Measurements from ENCODE around the gene GGNBP2.

GGNBP2 gene

DNA sequence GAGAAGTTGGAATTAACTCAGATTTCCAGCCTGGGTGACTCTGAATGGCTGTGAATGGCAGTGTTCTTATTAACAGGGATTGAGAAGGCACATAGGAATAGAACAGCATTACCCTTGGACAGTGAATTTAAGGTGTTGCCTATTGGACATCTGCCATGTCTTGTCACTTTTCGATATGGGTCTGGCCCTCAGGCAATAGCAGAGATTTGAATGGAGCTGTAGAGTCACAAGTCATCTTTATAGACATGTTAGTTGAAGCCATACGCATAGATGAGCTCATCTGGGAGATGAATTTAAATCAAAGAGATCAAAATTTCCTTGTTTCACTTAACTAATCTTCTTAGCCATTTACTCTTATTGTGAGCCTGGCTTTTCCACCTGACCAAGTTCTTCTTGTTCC is 32.1 kb downstream of the GGNBP2 start:
- H2AFZ ChIP-seq (ENCODE audit: low read depth, low read length), result no peak overlapping the region

DNA sequence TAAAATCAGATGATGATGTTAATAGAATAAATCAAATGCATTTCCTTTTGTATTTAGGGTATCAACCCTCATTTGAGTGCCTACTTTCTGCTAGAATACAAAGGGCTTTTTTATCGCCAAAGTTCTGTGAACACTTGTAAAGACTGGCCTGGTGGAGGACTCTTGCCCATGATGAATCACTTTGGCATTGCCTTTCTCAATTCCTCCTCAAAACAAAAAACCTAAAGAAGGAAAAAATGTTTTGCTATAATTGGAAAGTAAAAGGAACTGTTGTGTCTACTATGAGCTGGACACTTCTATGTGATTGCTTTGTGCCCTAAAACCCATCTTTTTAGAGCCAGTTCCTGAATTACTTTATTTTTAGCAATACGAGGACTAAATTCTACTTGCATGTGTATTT is 34.0 kb downstream of the GGNBP2 start:
- Histone ChIP-seq H2AFZ (ENCODE audit: low read depth, low read length) (no peak overlapping the region), H3K4me1 (ENCODE audit: low read length) (no peaks in the 10 kb centered on the region), H3K4me3 (ENCODE audit: low read length) (no peak overlapping the region), H3K36me3 (replicated peaks; ENCODE audit: low read depth, low read length) (peaks cover 27% of the 10 kb centered on the region), H3K27ac (ENCODE audit: low read length) (no peak overlapping the region), H3K9ac (ENCODE audit: low read length) (no peak overlapping the region), H4K20me1 (ENCODE audit: insufficient read depth, low read length) (peaks cover 3% of the 10 kb centered on the region; the same call in 1 of the 2 replicates), H3K9me3 (ENCODE audit: insufficient read depth, low read length) (no peaks in the 10 kb centered on the region), H3K27me3 (ENCODE audit: low read depth, low read length) (no peaks in the 10 kb centered on the region), H3K4me2 (ENCODE audit: low read length) (no peak overlapping the region), H3K79me2 (ENCODE audit: low read length) (peaks cover 16% of the 10 kb centered on the region)
- TF ChIP-seq, protein P1, sequence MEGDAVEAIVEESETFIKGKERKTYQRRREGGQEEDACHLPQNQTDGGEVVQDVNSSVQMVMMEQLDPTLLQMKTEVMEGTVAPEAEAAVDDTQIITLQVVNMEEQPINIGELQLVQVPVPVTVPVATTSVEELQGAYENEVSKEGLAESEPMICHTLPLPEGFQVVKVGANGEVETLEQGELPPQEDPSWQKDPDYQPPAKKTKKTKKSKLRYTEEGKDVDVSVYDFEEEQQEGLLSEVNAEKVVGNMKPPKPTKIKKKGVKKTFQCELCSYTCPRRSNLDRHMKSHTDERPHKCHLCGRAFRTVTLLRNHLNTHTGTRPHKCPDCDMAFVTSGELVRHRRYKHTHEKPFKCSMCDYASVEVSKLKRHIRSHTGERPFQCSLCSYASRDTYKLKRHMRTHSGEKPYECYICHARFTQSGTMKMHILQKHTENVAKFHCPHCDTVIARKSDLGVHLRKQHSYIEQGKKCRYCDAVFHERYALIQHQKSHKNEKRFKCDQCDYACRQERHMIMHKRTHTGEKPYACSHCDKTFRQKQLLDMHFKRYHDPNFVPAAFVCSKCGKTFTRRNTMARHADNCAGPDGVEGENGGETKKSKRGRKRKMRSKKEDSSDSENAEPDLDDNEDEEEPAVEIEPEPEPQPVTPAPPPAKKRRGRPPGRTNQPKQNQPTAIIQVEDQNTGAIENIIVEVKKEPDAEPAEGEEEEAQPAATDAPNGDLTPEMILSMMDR (IDR thresholded peaks at IDR 0.05; ENCODE audit: low read depth, low read length), result no peak
- TF ChIP-seq EZH2phosphoT487 (IDR thresholded peaks at IDR 0.05; ENCODE audit: low read depth), result no peak

More for the DNA sequence above, 32.1 kb downstream of the GGNBP2 start:
- no peak overlapping the region for H3K4me3 ChIP-seq (ENCODE audit: low read length)
- H3K9me3 ChIP-seq (ENCODE audit: insufficient read depth, low read length), result no peaks in the 10 kb centered on the region
- peaks cover 3% of the 10 kb centered on the region; the same call in 1 of the 2 replicates for H4K20me1 ChIP-seq (ENCODE audit: insufficient read depth, low read length)
- no peaks in the 10 kb centered on the region for H3K27me3 ChIP-seq (ENCODE audit: low read depth, low read length)
- H3K79me2 ChIP-seq (ENCODE audit: low read length), result peaks cover 29% of the 10 kb centered on the region
- H3K4me1 ChIP-seq (ENCODE audit: low read length), result no peaks in the 10 kb centered on the region
- H3K36me3 ChIP-seq (replicated peaks; ENCODE audit: low read depth, low read length), result peaks cover 31% of the 10 kb centered on the region
- H3K27ac ChIP-seq (ENCODE audit: low read length), result no peak overlapping the region
- H3K4me2 ChIP-seq (ENCODE audit: low read length), result no peak overlapping the region
- TF ChIP-seq, protein P1 (IDR thresholded peaks at IDR 0.05; ENCODE audit: low read depth, low read length), result no peak
- no peak for TF ChIP-seq EZH2phosphoT487 (IDR thresholded peaks at IDR 0.05; ENCODE audit: low read depth)
- no peak overlapping the region for H3K9ac ChIP-seq (ENCODE audit: low read length)

DNA sequence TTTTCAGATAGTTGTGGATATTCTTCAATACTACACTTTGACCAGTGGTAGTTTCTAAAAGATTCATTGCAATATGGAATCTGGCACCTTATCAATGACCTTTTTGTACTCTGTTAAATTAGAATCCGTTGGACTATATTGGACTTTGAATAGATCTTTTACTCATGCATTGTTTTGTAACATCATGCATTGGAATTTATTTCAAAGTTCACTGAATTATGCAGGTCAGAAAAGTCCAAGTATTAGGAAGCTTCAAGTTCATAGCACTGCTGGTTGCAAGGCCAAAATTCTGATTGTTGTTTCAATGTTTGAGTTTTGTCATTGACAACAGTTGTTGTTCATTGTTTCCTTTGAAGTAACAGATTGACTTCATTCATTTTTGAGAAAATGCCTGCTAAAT is 39.1 kb downstream of the GGNBP2 start:
- H3K9ac ChIP-seq (ENCODE audit: low read length), result no peak overlapping the region
- H3K4me1 ChIP-seq (ENCODE audit: low read length), result no peaks in the 10 kb centered on the region
- H4K20me1 ChIP-seq (ENCODE audit: insufficient read depth, low read length), result no peaks in the 10 kb centered on the region
- H2AFZ ChIP-seq (ENCODE audit: low read depth, low read length), result no peak overlapping the region
- TF ChIP-seq, protein P1 (IDR thresholded peaks at IDR 0.05; ENCODE audit: low read depth, low read length), result no peak
- no peak for TF ChIP-seq EZH2phosphoT487 (IDR thresholded peaks at IDR 0.05; ENCODE audit: low read depth)
- H3K9me3 ChIP-seq (ENCODE audit: insufficient read depth, low read length), result no peaks in the 10 kb centered on the region
- no peak overlapping the region for H3K27ac ChIP-seq (ENCODE audit: low read length)
- no peaks in the 10 kb centered on the region for H3K79me2 ChIP-seq (ENCODE audit: low read length)
- H3K27me3 ChIP-seq (ENCODE audit: low read depth, low read length), result no peaks in the 10 kb centered on the region
- H3K4me3 ChIP-seq (ENCODE audit: low read length), result no peak overlapping the region
- peaks cover 27% of the 10 kb centered on the region for H3K36me3 ChIP-seq (replicated peaks; ENCODE audit: low read depth, low read length)
- H3K4me2 ChIP-seq (ENCODE audit: low read length), result no peak overlapping the region

GRCh38 chr17:36586138-36586537 is 41.4 kb downstream of the GGNBP2 start:
- no peaks in the 10 kb centered on the region for H3K27me3 ChIP-seq (ENCODE audit: low read depth, low read length)
- no peak overlapping the region for H3K9ac ChIP-seq (ENCODE audit: low read length)
- H3K9me3 ChIP-seq (ENCODE audit: insufficient read depth, low read length), result no peaks in the 10 kb centered on the region
- H3K4me1 ChIP-seq (ENCODE audit: low read length), result peaks cover 3% of the 10 kb centered on the region; the same call in 1 of the 2 replicates
- H2AFZ ChIP-seq (ENCODE audit: low read depth, low read length), result no peak overlapping the region
- peaks cover 29% of the 10 kb centered on the region for H3K36me3 ChIP-seq (replicated peaks; ENCODE audit: low read depth, low read length)
- H3K79me2 ChIP-seq (ENCODE audit: low read length), result no peaks in the 10 kb centered on the region
- TF ChIP-seq EZH2phosphoT487 (IDR thresholded peaks at IDR 0.05; ENCODE audit: low read depth), result no peak
- TF ChIP-seq, protein P1 (IDR thresholded peaks at IDR 0.05; ENCODE audit: low read depth, low read length), result no peak
- H3K4me3 ChIP-seq (ENCODE audit: low read length), result no peak overlapping the region
- H3K4me2 ChIP-seq (ENCODE audit: low read length), result no peak overlapping the region
- H4K20me1 ChIP-seq (ENCODE audit: insufficient read depth, low read length), result no peaks in the 10 kb centered on the region
- H3K27ac ChIP-seq (ENCODE audit: low read length), result no peak overlapping the region

Data from OCI-LY3 (cell line).